GM12892 (cell line): ENCODE results near the gene GNA12.

Experiments
- POLR2A ChIP-seq: IDR thresholded peaks from 2 replicates; pipeline ENCODE4 v1.6.1; 2011; ENCODE audit warnings: low read depth, low read length, control low read depth
- POLR2AphosphoS5 ChIP-seq: IDR thresholded peaks from 2 replicates; pipeline ENCODE4 v1.6.1; 2011; ENCODE audit warnings: low read depth, low read length, control low read depth
- TAF1 ChIP-seq: IDR thresholded peaks from 2 replicates; pipeline ENCODE4 v1.6.1; 2011; ENCODE audit warnings: low read depth, mild to moderate bottlenecking, control low read depth, low read length, borderline replicate concordance

- no peak for TF ChIP-seq POLR2A
- TF ChIP-seq POLR2AphosphoS5, result no peak
- TF ChIP-seq TAF1, result no peak
Measured at GRCh38 chr7:2893411-2893861, 49.3 kb upstream of the GNA12 start.
